ENCODE results near the gene FSTL4. TPM values are rescaled to one million over a fixed set of nuclear protein-coding genes. Genes with fewer than 3 reads are reported as not detected.

Gene FSTL4
- polyA plus RNA-seq, 4 donors: 0.25 to 1.5 TPM; not detected in 2

GRCh38 chr5:133533541-133533940 is 78.8 kb downstream of the FSTL4 start:
- Histone ChIP-seq H3K9me3 (ENCODE audit: control insufficient read depth in 2 of 2, insufficient read depth in 1 of 2, low read depth in 1 of 2, low read length in 1 of 2) (no peaks in the 10 kb centered on the region), H3K4me1 (ENCODE audit: control insufficient read depth in 3 of 3, insufficient read depth in 2 of 3, low read depth in 1 of 3, low read length in 2 of 3) (no peaks in the 10 kb centered on the region), H3K36me3 (ENCODE audit: control insufficient read depth in 3 of 3, insufficient read depth in 2 of 3, low read depth in 1 of 3, low read length in 3 of 3) (no peaks in the 10 kb centered on the region), H3K27ac (ENCODE audit: low read depth in 1 of 3, low read length in 2 of 3) (no peak overlapping the region), H3K4me3 (ENCODE audit: low read depth in 1 of 3, low read length in 3 of 3) (no peak overlapping the region), H3K27me3 (ENCODE audit: control insufficient read depth in 3 of 3, insufficient read depth in 3 of 3, low read length in 3 of 3) (no peaks in the 10 kb centered on the region)
- FAIRE-seq (no peak), DNase-seq (no peak)
- WGBS, 3 donors: 75 to 87% (median 82%) methylated on average over 4 of the region's 4 CpGs

GRCh38 chr5:133531594-133531993 is 80.7 kb downstream of the FSTL4 start:
- Histone ChIP-seq H3K36me3 (ENCODE audit: control insufficient read depth in 3 of 3, insufficient read depth in 2 of 3, low read depth in 1 of 3, low read length in 3 of 3) (no peaks in the 10 kb centered on the region), H3K27me3 (ENCODE audit: control insufficient read depth in 3 of 3, insufficient read depth in 3 of 3, low read length in 3 of 3) (no peaks in the 10 kb centered on the region), H3K27ac (ENCODE audit: low read depth in 1 of 3, low read length in 2 of 3) (no peak overlapping the region), H3K4me3 (ENCODE audit: low read depth in 1 of 3, low read length in 3 of 3) (no peak overlapping the region), H3K4me1 (ENCODE audit: control insufficient read depth in 3 of 3, insufficient read depth in 2 of 3, low read depth in 1 of 3, low read length in 2 of 3) (no peaks in the 10 kb centered on the region), H3K9me3 (ENCODE audit: control insufficient read depth in 2 of 2, insufficient read depth in 1 of 2, low read depth in 1 of 2, low read length in 1 of 2) (no peaks in the 10 kb centered on the region)
- no peak for DNase-seq
- FAIRE-seq: no peak
- 57 to 68% (median 66%) methylated on average over 4 of the region's 4 CpGs for WGBS, 3 donors

- Histone ChIP-seq H3K4me3 (ENCODE audit: low read depth in 1 of 3, low read length in 3 of 3) (no peak overlapping the region), H3K27ac (ENCODE audit: low read depth in 1 of 3, low read length in 2 of 3) (no peak overlapping the region), H3K9me3 (ENCODE audit: control insufficient read depth in 2 of 2, insufficient read depth in 1 of 2, low read depth in 1 of 2, low read length in 1 of 2) (no peaks in the 10 kb centered on the region), H3K4me1 (ENCODE audit: control insufficient read depth in 3 of 3, insufficient read depth in 2 of 3, low read depth in 1 of 3, low read length in 2 of 3) (no peaks in the 10 kb centered on the region), H3K36me3 (ENCODE audit: control insufficient read depth in 3 of 3, insufficient read depth in 2 of 3, low read depth in 1 of 3, low read length in 3 of 3) (no peaks in the 10 kb centered on the region), H3K27me3 (ENCODE audit: control insufficient read depth in 3 of 3, insufficient read depth in 3 of 3, low read length in 3 of 3) (no peaks in the 10 kb centered on the region)
- no peak for FAIRE-seq
- 69 to 76% (median 71%) methylated on average over 4 of the region's 4 CpGs for WGBS, 3 donors
- DNase-seq: no peak
Observed at GRCh38 chr5:133531178-133531577, 81.2 kb downstream of the FSTL4 start.

- no peak overlapping the region for H3K27ac ChIP-seq (ENCODE audit: low read depth in 1 of 3, low read length in 2 of 3)
Observed at GRCh38 chr5:133530270-133530669, 82.1 kb downstream of the FSTL4 start.

GRCh38 chr5:133528841-133529240 is 83.5 kb downstream of the FSTL4 start:
- H3K9me3 ChIP-seq (ENCODE audit: control insufficient read depth in 2 of 2, insufficient read depth in 1 of 2, low read depth in 1 of 2, low read length in 1 of 2): no peaks in the 10 kb centered on the region
- WGBS, 3 donors: 42 to 80% (median 54%) methylated on average over 4 of the region's 4 CpGs

More at GRCh38 chr5:133530270-133530669, 82.1 kb downstream of the FSTL4 start:
- no peak overlapping the region for H3K4me3 ChIP-seq (ENCODE audit: low read depth in 1 of 3, low read length in 3 of 3)
- no peak for DNase-seq
- H3K27me3 ChIP-seq (ENCODE audit: control insufficient read depth in 3 of 3, insufficient read depth in 3 of 3, low read length in 3 of 3): no peaks in the 10 kb centered on the region
- H3K4me1 ChIP-seq (ENCODE audit: control insufficient read depth in 3 of 3, insufficient read depth in 2 of 3, low read depth in 1 of 3, low read length in 2 of 3): no peaks in the 10 kb centered on the region
- no peaks in the 10 kb centered on the region for H3K9me3 ChIP-seq (ENCODE audit: control insufficient read depth in 2 of 2, insufficient read depth in 1 of 2, low read depth in 1 of 2, low read length in 1 of 2)
- WGBS, 3 donors: 58 to 78% (median 66%) methylated on average over 6 of the region's 6 CpGs
- no peaks in the 10 kb centered on the region for H3K36me3 ChIP-seq (ENCODE audit: control insufficient read depth in 3 of 3, insufficient read depth in 2 of 3, low read depth in 1 of 3, low read length in 3 of 3)
- FAIRE-seq: no peak

GRCh38 chr5:133527311-133527710 is 85.0 kb downstream of the FSTL4 start:
- no peak overlapping the region for H3K27ac ChIP-seq (ENCODE audit: low read depth in 1 of 3, low read length in 2 of 3)
- H3K4me3 ChIP-seq (ENCODE audit: low read depth in 1 of 3, low read length in 3 of 3): no peak overlapping the region
- H3K4me1 ChIP-seq (ENCODE audit: control insufficient read depth in 3 of 3, insufficient read depth in 2 of 3, low read depth in 1 of 3, low read length in 2 of 3): no peaks in the 10 kb centered on the region
- no peaks in the 10 kb centered on the region for H3K9me3 ChIP-seq (ENCODE audit: control insufficient read depth in 2 of 2, insufficient read depth in 1 of 2, low read depth in 1 of 2, low read length in 1 of 2)
- FAIRE-seq (no peak), DNase-seq (no peak)
- 60 to 72% (median 71%) methylated on average over 2 of the region's 2 CpGs for WGBS, 3 donors
- no peaks in the 10 kb centered on the region for H3K27me3 ChIP-seq (ENCODE audit: control insufficient read depth in 3 of 3, insufficient read depth in 3 of 3, low read length in 3 of 3)
- H3K36me3 ChIP-seq (ENCODE audit: control insufficient read depth in 3 of 3, insufficient read depth in 2 of 3, low read depth in 1 of 3, low read length in 3 of 3): no peaks in the 10 kb centered on the region

More at GRCh38 chr5:133528841-133529240, 83.5 kb downstream of the FSTL4 start:
- Histone ChIP-seq H3K27ac (ENCODE audit: low read depth in 1 of 3, low read length in 2 of 3) (no peak overlapping the region), H3K27me3 (ENCODE audit: control insufficient read depth in 3 of 3, insufficient read depth in 3 of 3, low read length in 3 of 3) (no peaks in the 10 kb centered on the region), H3K4me1 (ENCODE audit: control insufficient read depth in 3 of 3, insufficient read depth in 2 of 3, low read depth in 1 of 3, low read length in 2 of 3) (no peaks in the 10 kb centered on the region), H3K36me3 (ENCODE audit: control insufficient read depth in 3 of 3, insufficient read depth in 2 of 3, low read depth in 1 of 3, low read length in 3 of 3) (no peaks in the 10 kb centered on the region), H3K4me3 (ENCODE audit: low read depth in 1 of 3, low read length in 3 of 3) (no peak overlapping the region)
- no peak for FAIRE-seq
- no peak for DNase-seq

- no peak for DNase-seq
- H3K27ac ChIP-seq (ENCODE audit: low read depth in 1 of 3, low read length in 2 of 3): no peak overlapping the region
- FAIRE-seq: no peak
- no peaks in the 10 kb centered on the region for H3K27me3 ChIP-seq (ENCODE audit: control insufficient read depth in 3 of 3, insufficient read depth in 3 of 3, low read length in 3 of 3)
- no peak overlapping the region for H3K4me3 ChIP-seq (ENCODE audit: low read depth in 1 of 3, low read length in 3 of 3)
- H3K9me3 ChIP-seq (ENCODE audit: control insufficient read depth in 2 of 2, insufficient read depth in 1 of 2, low read depth in 1 of 2, low read length in 1 of 2): no peaks in the 10 kb centered on the region
- no peaks in the 10 kb centered on the region for H3K4me1 ChIP-seq (ENCODE audit: control insufficient read depth in 3 of 3, insufficient read depth in 2 of 3, low read depth in 1 of 3, low read length in 2 of 3)
- H3K36me3 ChIP-seq (ENCODE audit: control insufficient read depth in 3 of 3, insufficient read depth in 2 of 3, low read depth in 1 of 3, low read length in 3 of 3): no peaks in the 10 kb centered on the region
- 67 to 80% (median 69%) methylated on average over 7 of the region's 7 CpGs for WGBS, 3 donors
Observed at GRCh38 chr5:133526368-133526767, 86.0 kb downstream of the FSTL4 start.

- DNase-seq (no peak), FAIRE-seq (no peak)
- no peaks in the 10 kb centered on the region for H3K4me1 ChIP-seq (ENCODE audit: control insufficient read depth in 3 of 3, insufficient read depth in 2 of 3, low read depth in 1 of 3, low read length in 2 of 3)
- H3K36me3 ChIP-seq (ENCODE audit: control insufficient read depth in 3 of 3, insufficient read depth in 2 of 3, low read depth in 1 of 3, low read length in 3 of 3): no peaks in the 10 kb centered on the region
- no peaks in the 10 kb centered on the region for H3K9me3 ChIP-seq (ENCODE audit: control insufficient read depth in 2 of 2, insufficient read depth in 1 of 2, low read depth in 1 of 2, low read length in 1 of 2)
- no peaks in the 10 kb centered on the region for H3K27me3 ChIP-seq (ENCODE audit: control insufficient read depth in 3 of 3, insufficient read depth in 3 of 3, low read length in 3 of 3)
- WGBS, 3 donors: 82 to 91% (median 90%) methylated on average over 3 of the region's 3 CpGs
- H3K27ac ChIP-seq (ENCODE audit: low read depth in 1 of 3, low read length in 2 of 3): no peak overlapping the region
- H3K4me3 ChIP-seq (ENCODE audit: low read depth in 1 of 3, low read length in 3 of 3): no peak overlapping the region
Observed at GRCh38 chr5:133525126-133525525, 87.2 kb downstream of the FSTL4 start.

GRCh38 chr5:133524666-133525065 is 87.7 kb downstream of the FSTL4 start:
- Histone ChIP-seq H3K36me3 (ENCODE audit: control insufficient read depth in 3 of 3, insufficient read depth in 2 of 3, low read depth in 1 of 3, low read length in 3 of 3) (no peaks in the 10 kb centered on the region), H3K27ac (ENCODE audit: low read depth in 1 of 3, low read length in 2 of 3) (no peak overlapping the region), H3K4me1 (ENCODE audit: control insufficient read depth in 3 of 3, insufficient read depth in 2 of 3, low read depth in 1 of 3, low read length in 2 of 3) (no peaks in the 10 kb centered on the region), H3K27me3 (ENCODE audit: control insufficient read depth in 3 of 3, insufficient read depth in 3 of 3, low read length in 3 of 3) (no peaks in the 10 kb centered on the region), H3K9me3 (ENCODE audit: control insufficient read depth in 2 of 2, insufficient read depth in 1 of 2, low read depth in 1 of 2, low read length in 1 of 2) (no peaks in the 10 kb centered on the region), H3K4me3 (ENCODE audit: low read depth in 1 of 3, low read length in 3 of 3) (no peak overlapping the region)
- DNase-seq (no peak), FAIRE-seq (no peak)
- 90 to 93% (median 93%) methylated on average over 4 of the region's 4 CpGs for WGBS, 3 donors

Measured in small intestine (tissue), 7 donors.